ENCODE measurements around the gene CYP3A5. TPM values are rescaled to one million over a fixed set of nuclear protein-coding genes. Genes with fewer than 3 reads are reported as not detected.
"Not testable (repeated sequence)": the region's sequence is repeated elsewhere in the genome, so short reads cannot be mapped to it uniquely, and the experiment has no call there.

Gene CYP3A5
- total RNA-seq, 1 donor from 2014 or later: 0.07 TPM

GRCh38 chr7:99691658-99692057, 11.9 kb upstream of the CYP3A5 start:
- not testable (repeated sequence) for H3K79me2 ChIP-seq (ENCODE audit: insufficient read depth, low read length); H3K27me3 Mint-ChIP-seq (ENCODE audit: low read depth, unreplicated experiment); H4K20me1 ChIP-seq (ENCODE audit: insufficient read depth, low read length); H3K4me3 ChIP-seq (ENCODE audit: insufficient read depth, low read depth, low read length); H3K9me3 ChIP-seq (ENCODE audit: insufficient read depth, low read depth, low read length); DNase-seq (ENCODE audit: low read depth); H3K9ac ChIP-seq (ENCODE audit: low read length); H3K27me3 ChIP-seq (ENCODE audit: insufficient read depth, low read length); H3K4me1 ChIP-seq (ENCODE audit: insufficient read depth, low read length); H3K27ac Mint-ChIP-seq (ENCODE audit: unreplicated experiment); H3K4me1 Mint-ChIP-seq (ENCODE audit: low read depth, unreplicated experiment); H3K36me3 Mint-ChIP-seq (ENCODE audit: low read depth, unreplicated experiment); FAIRE-seq; H3K27ac ChIP-seq (ENCODE audit: low read depth, low read length); H3K36me3 ChIP-seq (ENCODE audit: insufficient read depth, low read length); H3K4me2 ChIP-seq (ENCODE audit: low read length); H2AFZ ChIP-seq (ENCODE audit: low read depth, low read length); H3K4me3 Mint-ChIP-seq (ENCODE audit: unreplicated experiment)
- peaks cover 18% of the 10 kb centered on the region for H3K9me3 Mint-ChIP-seq (ENCODE audit: unreplicated experiment)

- not testable (repeated sequence) for H3K4me1 Mint-ChIP-seq (ENCODE audit: low read depth, unreplicated experiment); H3K4me1 ChIP-seq (ENCODE audit: insufficient read depth, low read length); H3K9ac ChIP-seq (ENCODE audit: low read length); H3K79me2 ChIP-seq (ENCODE audit: insufficient read depth, low read length); DNase-seq (ENCODE audit: low read depth); H3K27me3 ChIP-seq (ENCODE audit: insufficient read depth, low read length); H4K20me1 ChIP-seq (ENCODE audit: insufficient read depth, low read length); H3K4me3 Mint-ChIP-seq (ENCODE audit: unreplicated experiment); H3K27ac ChIP-seq (ENCODE audit: low read depth, low read length); H3K36me3 ChIP-seq (ENCODE audit: insufficient read depth, low read length); H2AFZ ChIP-seq (ENCODE audit: low read depth, low read length); FAIRE-seq; H3K4me2 ChIP-seq (ENCODE audit: low read length); H3K4me3 ChIP-seq (ENCODE audit: insufficient read depth, low read depth, low read length); H3K27ac Mint-ChIP-seq (ENCODE audit: unreplicated experiment); H3K36me3 Mint-ChIP-seq (ENCODE audit: low read depth, unreplicated experiment); H3K27me3 Mint-ChIP-seq (ENCODE audit: low read depth, unreplicated experiment); H3K9me3 ChIP-seq (ENCODE audit: insufficient read depth, low read depth, low read length)
- peaks cover 18% of the 10 kb centered on the region for H3K9me3 Mint-ChIP-seq (ENCODE audit: unreplicated experiment)
These were observed 11.1 kb upstream of the CYP3A5 start for GRCh38 chr7:99690918-99691317.

GRCh38 chr7:99685871-99686608, 6.2 kb upstream of the CYP3A5 start:
- not testable (repeated sequence) for H3K79me2 ChIP-seq (ENCODE audit: insufficient read depth, low read length); H3K27ac ChIP-seq (ENCODE audit: low read depth, low read length); H3K4me1 Mint-ChIP-seq (ENCODE audit: low read depth, unreplicated experiment); H3K36me3 ChIP-seq (ENCODE audit: insufficient read depth, low read length); H3K4me1 ChIP-seq (ENCODE audit: insufficient read depth, low read length); H3K4me3 ChIP-seq (ENCODE audit: insufficient read depth, low read depth, low read length); H3K36me3 Mint-ChIP-seq (ENCODE audit: low read depth, unreplicated experiment); H2AFZ ChIP-seq (ENCODE audit: low read depth, low read length); H3K9me3 ChIP-seq (ENCODE audit: insufficient read depth, low read depth, low read length); DNase-seq (ENCODE audit: low read depth); H3K27me3 ChIP-seq (ENCODE audit: insufficient read depth, low read length); H3K27ac Mint-ChIP-seq (ENCODE audit: unreplicated experiment); H3K27me3 Mint-ChIP-seq (ENCODE audit: low read depth, unreplicated experiment); H3K9ac ChIP-seq (ENCODE audit: low read length); H3K4me2 ChIP-seq (ENCODE audit: low read length); H3K4me3 Mint-ChIP-seq (ENCODE audit: unreplicated experiment); H4K20me1 ChIP-seq (ENCODE audit: insufficient read depth, low read length); FAIRE-seq
- peaks cover 37% of the 10 kb centered on the region for H3K9me3 Mint-ChIP-seq (ENCODE audit: unreplicated experiment)

- no peak overlapping the region for H3K27ac Mint-ChIP-seq (ENCODE audit: unreplicated experiment)
- no peak overlapping the region for H3K27ac ChIP-seq (ENCODE audit: low read depth, low read length)
These were observed 5.4 kb upstream of the CYP3A5 start for GRCh38 chr7:99685129-99685758.

More at GRCh38 chr7:99685129-99685758, 5.4 kb upstream of the CYP3A5 start:
- Histone ChIP-seq H2AFZ (ENCODE audit: low read depth, low read length) (no peak overlapping the region), H3K4me2 (ENCODE audit: low read length) (no peak overlapping the region), H3K4me3 (ENCODE audit: insufficient read depth, low read depth, low read length) (no peak overlapping the region), H3K4me1 (ENCODE audit: insufficient read depth, low read length) (no peaks in the 10 kb centered on the region), H3K27me3 (ENCODE audit: insufficient read depth, low read length) (no peaks in the 10 kb centered on the region), H3K9ac (ENCODE audit: low read length) (no peak overlapping the region), H4K20me1 (ENCODE audit: insufficient read depth, low read length) (no peaks in the 10 kb centered on the region), H3K9me3 (ENCODE audit: insufficient read depth, low read depth, low read length) (no peaks in the 10 kb centered on the region), H3K79me2 (ENCODE audit: insufficient read depth, low read length) (no peaks in the 10 kb centered on the region), H3K36me3 (ENCODE audit: insufficient read depth, low read length) (no peaks in the 10 kb centered on the region)
- no peak for TF ChIP-seq EZH2 (IDR thresholded peaks at IDR 0.05; ENCODE audit: insufficient read depth, low read length)
- H3K36me3 Mint-ChIP-seq (ENCODE audit: low read depth, unreplicated experiment): peaks cover 5% of the 10 kb centered on the region
- H3K9me3 Mint-ChIP-seq (ENCODE audit: unreplicated experiment): peaks cover 38% of the 10 kb centered on the region
- no peak overlapping the region for H3K4me3 Mint-ChIP-seq (ENCODE audit: unreplicated experiment)
- peaks cover 5% of the 10 kb centered on the region for H3K27me3 Mint-ChIP-seq (ENCODE audit: low read depth, unreplicated experiment)
- DNase-seq (ENCODE audit: low read depth) (no peak), FAIRE-seq (no peak)
- no peaks in the 10 kb centered on the region for H3K4me1 Mint-ChIP-seq (ENCODE audit: low read depth, unreplicated experiment)
